ENCODE results near the gene NFKBIZ. TPM values are rescaled to one million over a fixed set of nuclear protein-coding genes. Genes with fewer than 3 reads are reported as not detected.

The NFKBIZ gene
- total RNA-seq, 1 donor from 2014 or later = 39.6 TPM

- peaks cover 20% of the 10 kb centered on the region for H3K79me2 ChIP-seq (ENCODE audit: insufficient read depth, low read length)
- H3K9me3 ChIP-seq (ENCODE audit: insufficient read depth, low read depth, low read length) = no peaks in the 10 kb centered on the region
- FAIRE-seq = no peak
- H2AFZ ChIP-seq (ENCODE audit: low read depth, low read length) = peak overlapping the region; percentile 80
- peak overlapping the region; percentile 89 for H3K4me3 Mint-ChIP-seq (ENCODE audit: unreplicated experiment)
- DNase-seq (ENCODE audit: low read depth) = peak; percentile 81
- no peaks in the 10 kb centered on the region for H3K36me3 ChIP-seq (ENCODE audit: insufficient read depth, low read length)
- H3K27ac ChIP-seq (ENCODE audit: low read depth, low read length) = peak overlapping the region; percentile 86
- H3K4me1 ChIP-seq (ENCODE audit: insufficient read depth, low read length) = peaks cover 14% of the 10 kb centered on the region
- peak overlapping the region; percentile 96 for H3K27ac Mint-ChIP-seq (ENCODE audit: unreplicated experiment)
- no peaks in the 10 kb centered on the region for H4K20me1 ChIP-seq (ENCODE audit: insufficient read depth, low read length)
- no peaks in the 10 kb centered on the region for H3K9me3 Mint-ChIP-seq (ENCODE audit: unreplicated experiment)
- no peaks in the 10 kb centered on the region for H3K27me3 ChIP-seq (ENCODE audit: insufficient read depth, low read length)
- H3K4me1 Mint-ChIP-seq (ENCODE audit: low read depth, unreplicated experiment) = peaks cover 18% of the 10 kb centered on the region
- no peaks in the 10 kb centered on the region for H3K36me3 Mint-ChIP-seq (ENCODE audit: low read depth, unreplicated experiment)
- TF ChIP-seq, protein P1, sequence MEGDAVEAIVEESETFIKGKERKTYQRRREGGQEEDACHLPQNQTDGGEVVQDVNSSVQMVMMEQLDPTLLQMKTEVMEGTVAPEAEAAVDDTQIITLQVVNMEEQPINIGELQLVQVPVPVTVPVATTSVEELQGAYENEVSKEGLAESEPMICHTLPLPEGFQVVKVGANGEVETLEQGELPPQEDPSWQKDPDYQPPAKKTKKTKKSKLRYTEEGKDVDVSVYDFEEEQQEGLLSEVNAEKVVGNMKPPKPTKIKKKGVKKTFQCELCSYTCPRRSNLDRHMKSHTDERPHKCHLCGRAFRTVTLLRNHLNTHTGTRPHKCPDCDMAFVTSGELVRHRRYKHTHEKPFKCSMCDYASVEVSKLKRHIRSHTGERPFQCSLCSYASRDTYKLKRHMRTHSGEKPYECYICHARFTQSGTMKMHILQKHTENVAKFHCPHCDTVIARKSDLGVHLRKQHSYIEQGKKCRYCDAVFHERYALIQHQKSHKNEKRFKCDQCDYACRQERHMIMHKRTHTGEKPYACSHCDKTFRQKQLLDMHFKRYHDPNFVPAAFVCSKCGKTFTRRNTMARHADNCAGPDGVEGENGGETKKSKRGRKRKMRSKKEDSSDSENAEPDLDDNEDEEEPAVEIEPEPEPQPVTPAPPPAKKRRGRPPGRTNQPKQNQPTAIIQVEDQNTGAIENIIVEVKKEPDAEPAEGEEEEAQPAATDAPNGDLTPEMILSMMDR (IDR thresholded peaks at IDR 0.05; ENCODE audit: insufficient read depth, low read depth, low read length) = no peak
- no peak for TF ChIP-seq EZH2 (IDR thresholded peaks at IDR 0.05; ENCODE audit: insufficient read depth, low read length)
- peak overlapping the region; percentile 87 for H3K9ac ChIP-seq (ENCODE audit: low read length)
- H3K27me3 Mint-ChIP-seq (ENCODE audit: low read depth, unreplicated experiment) = no peaks in the 10 kb centered on the region
- peak overlapping the region; percentile 92 for H3K4me2 ChIP-seq (ENCODE audit: low read length)
- peak overlapping the region; percentile 75 for H3K4me3 ChIP-seq (ENCODE audit: insufficient read depth, low read depth, low read length)
Observed at GRCh38 chr3:101827211-101828174, 21.8 kb upstream of the NFKBIZ start.

GRCh38 chr3:101828276-101828675 lies 21.0 kb upstream of the NFKBIZ start:
- H3K9me3 ChIP-seq (ENCODE audit: insufficient read depth, low read depth, low read length) = no peaks in the 10 kb centered on the region
- H3K79me2 ChIP-seq (ENCODE audit: insufficient read depth, low read length) = peaks cover 20% of the 10 kb centered on the region
- peak overlapping the region; percentile 75 for H3K4me3 ChIP-seq (ENCODE audit: insufficient read depth, low read depth, low read length)
- peak overlapping the region; percentile 92 for H3K4me2 ChIP-seq (ENCODE audit: low read length)
- H3K27me3 ChIP-seq (ENCODE audit: insufficient read depth, low read length) = no peaks in the 10 kb centered on the region
- DNase-seq (ENCODE audit: low read depth) (no peak), FAIRE-seq (no peak)
- H3K27ac Mint-ChIP-seq (ENCODE audit: unreplicated experiment) = peak overlapping the region; percentile 90
- TF ChIP-seq, protein P1 (IDR thresholded peaks at IDR 0.05; ENCODE audit: insufficient read depth, low read depth, low read length) = no peak
- TF ChIP-seq EZH2 (IDR thresholded peaks at IDR 0.05; ENCODE audit: insufficient read depth, low read length) = no peak
- peak overlapping the region; percentile 87 for H3K9ac ChIP-seq (ENCODE audit: low read length)
- no peaks in the 10 kb centered on the region for H3K27me3 Mint-ChIP-seq (ENCODE audit: low read depth, unreplicated experiment)
- H3K4me1 ChIP-seq (ENCODE audit: insufficient read depth, low read length) = peaks cover 14% of the 10 kb centered on the region
- H3K4me3 Mint-ChIP-seq (ENCODE audit: unreplicated experiment) = peak overlapping the region; percentile 89
- peaks cover 18% of the 10 kb centered on the region for H3K4me1 Mint-ChIP-seq (ENCODE audit: low read depth, unreplicated experiment)
- H3K9me3 Mint-ChIP-seq (ENCODE audit: unreplicated experiment) = no peaks in the 10 kb centered on the region
- peak overlapping the region; percentile 86 for H3K27ac ChIP-seq (ENCODE audit: low read depth, low read length)
- no peak overlapping the region for H2AFZ ChIP-seq (ENCODE audit: low read depth, low read length)
- no peaks in the 10 kb centered on the region for H4K20me1 ChIP-seq (ENCODE audit: insufficient read depth, low read length)
- no peaks in the 10 kb centered on the region for H3K36me3 ChIP-seq (ENCODE audit: insufficient read depth, low read length)
- H3K36me3 Mint-ChIP-seq (ENCODE audit: low read depth, unreplicated experiment) = peaks cover 4% of the 10 kb centered on the region

Data from astrocyte (in vitro differentiated cells and primary cell).